KOPT-K1 (cell line): Measurements from ENCODE around the gene CELSR2.

Experiments
- H3K27ac ChIP-seq: fragments of 200-600 bp; sonication (generic); 2 replicates; pipeline ENCODE4 v1.5.1; 2016; ENCODE audit warnings: antibody characterized with exemption, mild to moderate bottlenecking, low read depth, low read length; ENCODE audit not compliant: poor library complexity, severe bottlenecking
- H3K36me3 ChIP-seq: fragments of 200-600 bp; sonication (generic); 2 replicates; pipeline ENCODE4 v1.5.1; 2017; ENCODE audit warnings: antibody characterized with exemption, mild to moderate bottlenecking, low read length, moderate library complexity; ENCODE audit not compliant: insufficient read depth
- H3K9me3 ChIP-seq: fragments of 200-600 bp; sonication (generic); 2 replicates; pipeline ENCODE4 v1.5.1; 2017; ENCODE audit warnings: antibody characterized with exemption, low read length, mild to moderate bottlenecking; ENCODE audit not compliant: insufficient read depth, poor library complexity, severe bottlenecking

The CELSR2 gene

DNA sequence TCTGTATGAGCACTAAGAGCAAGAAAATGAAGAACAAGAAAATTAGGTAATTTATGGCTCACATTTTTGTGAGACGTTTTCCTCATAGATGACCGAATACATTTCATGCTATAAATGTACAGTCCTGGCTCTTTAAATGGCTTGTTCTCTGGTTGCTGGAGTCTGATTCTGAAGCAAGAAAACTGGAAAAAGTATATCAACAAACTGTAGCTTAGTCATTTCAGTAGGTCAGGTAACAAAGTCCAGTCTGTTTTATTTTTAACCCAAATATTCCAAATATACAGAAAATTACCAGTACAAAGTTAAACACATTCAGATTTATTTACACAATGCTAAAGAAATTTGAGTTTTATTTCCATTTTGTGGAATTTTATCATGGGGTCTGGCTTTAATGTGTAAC, 60.0 kb downstream of the CELSR2 start:
- Histone ChIP-seq H3K36me3 (peaks cover 32% of the 10 kb centered on the region), H3K9me3 (no peaks in the 10 kb centered on the region), H3K27ac (no peak overlapping the region)

DNA sequence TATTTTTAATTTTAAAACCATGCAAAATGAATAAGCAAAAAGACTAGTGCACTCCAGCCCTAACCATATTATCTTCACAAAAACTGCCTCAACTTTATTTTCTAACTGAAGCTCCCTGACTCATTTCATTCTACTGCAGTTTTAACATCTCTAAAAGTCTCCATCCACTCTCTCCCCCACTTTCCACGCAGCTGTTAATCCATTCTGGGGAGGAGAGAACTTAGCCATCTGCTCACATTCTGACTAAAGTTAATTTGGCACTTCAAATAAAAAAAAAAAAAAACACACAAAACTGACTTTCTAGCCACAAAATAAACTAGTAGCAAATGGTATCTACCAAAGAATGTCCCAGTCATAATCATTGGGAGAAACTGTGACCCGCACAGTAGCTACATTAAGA, 62.9 kb downstream of the CELSR2 start:
- H3K9me3 ChIP-seq: no peaks in the 10 kb centered on the region
- H3K27ac ChIP-seq: no peak overlapping the region
- peaks cover 59% of the 10 kb centered on the region for H3K36me3 ChIP-seq

DNA sequence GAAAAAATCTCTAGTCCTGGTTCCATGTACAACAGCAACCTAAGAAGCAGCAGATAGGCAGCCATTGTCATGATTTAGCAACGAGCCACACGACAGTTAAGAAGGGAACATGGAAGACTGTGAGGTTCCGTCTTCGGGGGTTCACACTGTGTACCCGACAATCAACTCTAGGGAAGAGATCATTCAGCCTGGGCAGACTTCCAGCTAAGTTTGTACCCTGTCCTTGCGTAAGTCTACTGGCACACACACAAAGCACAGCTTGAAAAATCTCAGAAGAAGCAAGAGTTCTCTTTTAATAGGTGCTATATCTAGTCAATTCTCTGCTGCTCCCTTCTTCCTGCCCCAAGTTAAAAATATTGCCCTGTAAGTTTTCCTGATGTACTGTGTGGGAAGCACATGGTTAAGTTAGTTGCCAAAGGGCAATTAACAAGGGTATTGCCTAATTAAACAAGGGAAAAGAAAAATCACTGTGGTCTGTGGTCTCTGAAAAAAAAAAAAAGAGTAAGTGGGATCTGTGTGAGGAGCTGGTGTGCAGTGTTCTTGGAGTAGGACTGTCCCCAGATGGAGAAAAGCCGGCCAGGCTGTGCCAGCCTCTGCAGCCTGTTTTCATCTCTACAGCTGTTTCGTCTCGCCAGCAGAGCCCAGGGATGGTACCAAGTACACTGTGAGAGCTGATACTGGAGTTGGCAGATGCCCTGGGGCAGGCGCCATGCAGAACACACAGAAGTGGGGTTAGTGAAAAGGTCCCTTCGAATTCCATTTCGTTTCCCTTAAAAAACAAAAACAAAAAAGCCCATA, 63.8 kb downstream of the CELSR2 start:
- Histone ChIP-seq H3K9me3 (no peaks in the 10 kb centered on the region), H3K27ac (no peak overlapping the region), H3K36me3 (peaks cover 68% of the 10 kb centered on the region)

DNA sequence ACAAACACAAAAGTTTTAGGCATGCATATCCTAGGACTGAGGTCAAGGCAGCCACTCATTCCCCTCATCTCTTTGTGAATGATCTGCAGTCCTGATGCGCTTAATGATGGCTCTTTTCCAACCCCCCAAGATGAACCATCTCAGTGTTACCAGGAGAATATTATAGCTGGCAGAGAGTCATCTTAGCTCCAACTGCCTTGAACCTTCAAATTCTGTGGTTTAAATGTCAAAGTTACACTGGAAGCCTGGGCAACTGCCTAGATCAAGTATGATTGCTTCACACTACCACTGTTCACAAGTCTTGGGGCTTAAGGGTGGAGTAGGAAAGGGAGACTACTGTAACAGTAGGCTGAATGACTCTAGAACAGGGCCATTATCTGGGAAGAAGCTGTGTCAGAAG, 65.5 kb downstream of the CELSR2 start:
- H3K9me3 ChIP-seq: no peaks in the 10 kb centered on the region
- H3K36me3 ChIP-seq: peaks cover 83% of the 10 kb centered on the region
- no peak overlapping the region for H3K27ac ChIP-seq

DNA sequence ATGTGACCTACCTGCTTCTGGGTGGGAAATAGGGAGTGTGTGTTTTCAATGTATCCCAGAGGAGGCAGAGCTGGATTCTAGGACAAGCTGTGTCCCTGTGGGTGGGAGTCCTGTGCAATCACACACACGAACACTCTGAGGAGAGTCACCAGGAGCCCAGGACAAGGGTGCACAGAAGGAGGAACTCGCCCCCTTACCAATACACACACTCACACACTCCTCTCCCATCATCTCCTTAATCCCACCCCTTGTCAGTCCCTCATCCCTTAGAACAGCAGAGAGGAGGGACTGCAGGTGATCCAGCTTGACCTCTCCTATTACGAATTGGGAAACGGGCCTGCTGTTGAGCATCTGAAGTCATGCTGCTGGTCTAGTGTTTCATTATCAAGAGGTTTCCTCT, 65.9 kb downstream of the CELSR2 start:
- no peak overlapping the region for H3K27ac ChIP-seq
- no peaks in the 10 kb centered on the region for H3K9me3 ChIP-seq
- H3K36me3 ChIP-seq: peaks cover 88% of the 10 kb centered on the region

DNA sequence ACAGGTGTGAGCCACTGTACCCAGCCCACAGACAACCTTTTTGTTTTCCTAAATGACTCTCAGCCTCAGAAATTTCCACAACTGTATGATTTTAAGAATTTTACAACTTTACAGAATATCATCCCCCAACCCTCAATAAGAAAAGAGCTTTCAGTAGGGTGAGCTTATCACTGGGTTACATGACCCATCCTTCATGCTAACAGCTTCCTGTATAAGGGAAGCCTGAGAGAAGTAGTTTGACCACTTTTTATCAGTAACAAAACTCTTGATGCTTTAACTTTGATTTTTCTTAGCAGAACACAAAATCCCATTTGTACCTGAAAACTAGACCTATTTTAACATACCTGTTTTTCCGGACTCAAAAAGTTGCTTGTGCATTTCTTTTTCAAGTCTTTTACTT, 67.2 kb downstream of the CELSR2 start:
- Histone ChIP-seq H3K36me3 (peaks cover 92% of the 10 kb centered on the region), H3K9me3 (no peaks in the 10 kb centered on the region), H3K27ac (no peak overlapping the region)

DNA sequence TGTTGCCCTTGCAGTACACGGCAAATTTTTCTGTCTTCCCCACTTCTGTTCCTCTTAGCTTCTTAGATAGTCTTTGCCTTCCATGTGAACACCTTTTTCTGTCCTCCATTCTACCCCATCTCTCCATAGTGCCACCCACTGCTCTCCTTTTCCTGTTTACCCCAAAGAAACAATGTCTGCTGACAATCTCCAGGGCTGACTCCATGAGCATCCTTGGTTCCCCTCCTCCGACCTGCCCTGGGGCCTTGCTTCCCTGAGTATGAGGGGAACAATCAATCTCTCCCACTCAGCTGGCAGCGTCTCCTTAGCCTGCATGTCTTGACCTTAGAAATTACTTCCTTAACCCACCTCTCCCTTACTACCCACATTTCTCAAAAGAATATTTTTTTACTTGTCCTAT, 69.8 kb downstream of the CELSR2 start:
- no peaks in the 10 kb centered on the region for H3K9me3 ChIP-seq
- peaks cover 97% of the 10 kb centered on the region for H3K36me3 ChIP-seq
- no peak overlapping the region for H3K27ac ChIP-seq

DNA sequence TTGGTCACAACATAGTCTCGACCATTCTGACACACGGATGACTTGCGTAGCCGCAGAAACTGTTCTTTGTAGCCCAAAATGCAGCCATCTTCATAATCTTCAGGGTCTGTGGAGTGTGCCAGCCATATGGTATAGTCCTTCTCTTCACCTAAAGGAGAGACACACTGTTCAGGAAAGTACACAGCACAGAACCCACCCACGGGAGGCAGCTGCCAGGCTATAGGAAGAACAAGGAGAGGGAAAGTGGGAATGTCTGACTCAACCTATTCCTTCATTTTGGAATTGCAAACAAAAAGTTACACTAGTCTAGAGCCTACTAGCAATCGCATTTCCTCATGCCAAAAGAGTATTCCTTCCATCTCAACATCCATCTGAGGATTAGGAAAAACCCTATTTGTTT, 73.6 kb downstream of the CELSR2 start:
- Histone ChIP-seq H3K9me3 (no peaks in the 10 kb centered on the region), H3K27ac (no peak overlapping the region), H3K36me3 (peaks cover 87% of the 10 kb centered on the region)
